GM19193 (cell line): ENCODE results near the gene RCN2.

Source experiments
- POLR2A ChIP-seq: IDR thresholded peaks from 4 replicates; pipeline ENCODE4 v1.6.1; 2011; ENCODE audit not compliant: insufficient read depth, insufficient read length; ENCODE audit errors: extremely low read depth

Gene RCN2

DNA sequence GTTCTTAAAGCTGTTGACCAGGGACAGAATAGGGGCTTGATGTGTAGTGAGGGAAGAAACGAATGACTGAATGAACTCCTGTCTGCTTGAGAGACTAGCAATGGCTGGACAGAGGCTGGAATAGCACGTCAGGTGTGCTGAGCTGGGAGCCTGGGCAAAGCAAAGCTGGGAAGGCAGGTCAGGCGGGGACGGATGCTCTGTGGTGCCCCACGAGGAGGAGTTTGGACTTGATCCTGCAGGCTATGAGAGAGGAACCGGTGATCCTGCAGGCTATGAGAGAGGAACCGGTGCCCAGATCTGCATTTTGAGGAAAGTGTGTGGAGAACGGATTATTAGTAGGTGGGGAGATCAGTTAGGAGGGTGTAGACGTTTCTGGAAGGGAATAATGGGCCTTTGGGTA, 32.0 kb downstream of the RCN2 start:
- no peak for TF ChIP-seq POLR2A

DNA sequence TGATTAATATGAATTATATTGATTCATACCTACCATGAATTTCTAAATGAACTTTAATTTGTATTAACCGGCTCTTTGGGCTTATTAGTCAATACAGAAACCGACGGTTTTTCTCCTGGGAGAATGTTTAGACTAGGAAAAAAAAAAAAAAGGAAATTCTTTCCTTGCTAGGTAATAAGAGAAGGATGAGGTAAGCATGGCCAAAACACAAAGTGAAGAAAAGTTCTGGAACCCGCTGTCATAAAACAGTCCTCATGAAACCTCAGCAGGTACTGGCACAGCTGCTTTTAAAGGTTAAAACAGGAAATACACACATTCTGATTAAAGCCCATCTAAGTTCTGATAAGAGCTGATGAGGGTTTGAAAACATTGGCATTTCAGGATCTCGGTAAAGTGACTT, 32.6 kb downstream of the RCN2 start:
- TF ChIP-seq POLR2A: no peak

DNA sequence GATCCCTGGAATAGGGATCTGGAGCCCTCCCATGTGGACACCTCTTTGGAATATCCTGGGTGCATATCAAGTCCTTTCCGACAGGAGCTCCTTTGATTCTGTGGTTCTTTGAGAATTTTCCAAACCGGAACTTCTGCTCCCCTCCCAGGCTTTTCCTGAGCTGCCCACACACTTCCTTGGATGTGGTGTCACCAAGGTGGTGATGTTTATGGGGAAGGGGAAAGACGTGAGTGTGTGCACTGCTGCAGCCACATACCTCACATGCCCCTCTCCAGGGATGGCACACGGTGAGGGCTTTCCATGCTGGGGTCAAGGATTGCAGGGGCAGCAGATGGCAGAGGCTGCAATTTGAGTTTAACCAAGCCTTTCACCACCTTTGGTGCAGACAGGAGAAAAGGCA, 35.5 kb downstream of the RCN2 start:
- no peak for TF ChIP-seq POLR2A

DNA sequence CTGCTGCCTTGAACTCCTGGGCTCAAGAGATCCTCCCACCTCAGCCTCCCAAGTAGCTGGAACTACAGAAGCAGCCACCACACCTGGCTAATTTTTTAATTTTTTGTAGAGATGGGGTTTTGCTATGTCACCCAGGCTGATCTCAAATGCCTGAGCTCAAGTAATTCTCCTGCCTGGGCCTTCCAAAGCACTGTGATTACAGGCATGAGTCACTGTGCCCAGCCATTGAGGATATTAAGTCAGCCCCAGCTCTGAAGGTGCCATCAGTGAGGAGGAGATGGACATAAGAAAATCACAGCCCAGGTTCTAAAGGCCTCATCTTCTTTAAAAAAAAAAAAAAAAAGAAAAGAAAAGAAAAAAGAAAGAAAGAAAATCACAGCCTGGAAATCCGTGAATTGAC, 36.8 kb downstream of the RCN2 start:
- no peak for TF ChIP-seq POLR2A

DNA sequence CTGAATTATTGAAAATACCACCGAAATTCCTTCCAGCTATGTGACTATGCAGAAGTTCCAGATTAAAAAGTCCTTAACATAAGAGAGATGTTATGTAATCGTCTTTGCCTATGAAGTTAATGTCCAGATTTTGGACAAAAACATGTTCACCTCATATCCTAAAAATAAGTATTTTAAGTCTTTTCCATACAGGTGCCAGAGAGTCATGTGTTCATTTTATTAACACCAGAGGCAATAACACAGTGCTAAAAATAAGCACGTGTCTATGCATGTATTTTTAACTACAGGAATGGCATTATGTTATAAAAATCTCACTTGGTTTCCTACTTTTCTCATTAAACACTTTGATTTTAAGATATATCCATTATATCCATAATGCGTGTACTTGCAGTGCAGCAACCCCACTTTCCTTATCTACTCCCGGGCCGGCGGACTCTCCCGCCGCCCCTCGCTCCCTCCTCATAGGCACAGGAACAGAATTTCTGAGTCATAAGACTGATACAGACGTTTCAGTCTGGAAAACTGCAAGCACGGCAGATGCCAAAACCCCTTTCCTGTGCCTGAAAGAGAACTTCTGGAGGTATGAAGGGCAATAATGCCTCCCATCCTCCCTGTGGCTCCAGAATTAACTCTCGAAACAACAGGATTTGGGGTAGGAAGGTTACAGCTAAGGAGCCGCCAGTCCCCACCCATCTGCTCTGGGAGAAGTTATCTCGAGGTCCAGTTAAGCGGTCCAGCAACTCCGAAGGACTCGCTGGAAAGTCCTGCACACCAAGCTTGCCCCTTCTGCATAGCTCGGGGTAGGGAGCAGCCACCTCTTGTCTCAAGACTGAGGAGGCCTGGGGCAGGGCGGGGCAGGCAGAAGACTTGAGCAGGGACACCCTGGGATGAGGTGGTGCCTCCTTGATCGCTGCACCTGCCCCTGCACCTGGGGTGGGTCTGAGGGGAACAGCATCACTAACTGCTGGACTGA, 41.1 kb downstream of the RCN2 start:
- no peak for TF ChIP-seq POLR2A

DNA sequence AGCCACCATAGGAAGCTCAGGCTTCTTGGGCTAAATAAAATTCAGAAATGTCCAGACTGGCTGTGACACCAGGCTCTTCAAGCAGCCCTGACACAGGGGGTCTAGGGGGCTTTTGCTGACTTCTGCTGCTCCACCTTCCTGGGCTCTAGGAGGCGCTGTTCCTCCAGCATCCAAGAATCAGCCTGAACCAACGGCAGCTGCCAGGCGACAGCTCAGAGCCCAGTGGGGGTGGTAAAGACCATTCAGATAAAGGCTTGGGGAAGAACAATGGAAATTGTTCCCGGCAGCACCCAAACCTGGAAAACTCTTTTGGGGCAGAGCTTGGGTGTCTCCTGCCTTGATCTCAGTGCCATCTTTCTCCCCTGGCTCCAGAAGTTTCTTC, 41.8 kb downstream of the RCN2 start:
- no peak for TF ChIP-seq POLR2A

DNA sequence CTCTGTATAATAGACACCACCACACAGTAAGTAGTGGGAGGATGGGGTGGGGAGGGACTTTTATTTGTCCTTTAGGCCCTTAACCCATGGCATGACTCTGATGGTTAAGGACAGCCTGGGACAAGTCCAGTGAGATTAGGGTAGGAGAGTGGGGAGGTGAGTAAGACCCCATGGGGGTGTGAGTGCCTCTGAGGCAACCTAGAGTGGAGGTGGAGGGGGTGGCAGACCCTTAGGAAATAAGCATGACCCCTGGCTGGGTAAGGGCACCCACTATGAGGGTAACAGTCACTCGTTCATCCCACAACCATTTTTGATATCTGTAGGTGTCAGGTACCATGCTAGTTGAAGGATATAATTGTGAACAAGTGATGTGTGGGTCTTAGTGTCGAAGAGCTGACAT, 42.4 kb downstream of the RCN2 start:
- TF ChIP-seq POLR2A: no peak

DNA sequence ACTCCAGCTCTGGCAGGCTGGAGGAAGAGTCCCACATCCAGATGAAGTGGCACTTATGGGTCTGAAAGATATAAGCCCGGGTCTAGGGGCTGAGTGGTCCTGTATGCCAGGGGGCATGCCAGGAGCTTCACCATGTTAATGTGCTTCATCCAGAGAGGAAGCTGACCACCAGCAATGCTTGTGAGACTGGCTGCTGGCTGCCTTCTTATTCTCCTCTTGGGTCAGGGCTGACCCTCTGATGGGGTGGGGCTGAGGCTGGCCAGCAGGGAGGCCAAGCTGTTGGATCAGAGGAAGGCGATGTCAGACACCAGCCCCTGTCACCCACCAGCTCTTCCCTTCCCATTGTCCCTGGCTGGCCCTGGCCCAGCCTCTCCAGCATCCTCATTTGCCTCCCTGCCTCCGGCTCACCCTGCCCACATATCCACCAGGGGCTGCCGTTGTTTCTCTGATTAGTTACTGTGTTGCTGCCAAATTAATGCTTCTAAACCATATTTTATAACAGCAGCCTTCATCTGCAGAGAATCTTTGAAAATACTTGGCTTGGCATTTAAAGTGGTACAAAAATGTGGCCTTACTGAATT, 43.0 kb downstream of the RCN2 start:
- TF ChIP-seq POLR2A: no peak

DNA sequence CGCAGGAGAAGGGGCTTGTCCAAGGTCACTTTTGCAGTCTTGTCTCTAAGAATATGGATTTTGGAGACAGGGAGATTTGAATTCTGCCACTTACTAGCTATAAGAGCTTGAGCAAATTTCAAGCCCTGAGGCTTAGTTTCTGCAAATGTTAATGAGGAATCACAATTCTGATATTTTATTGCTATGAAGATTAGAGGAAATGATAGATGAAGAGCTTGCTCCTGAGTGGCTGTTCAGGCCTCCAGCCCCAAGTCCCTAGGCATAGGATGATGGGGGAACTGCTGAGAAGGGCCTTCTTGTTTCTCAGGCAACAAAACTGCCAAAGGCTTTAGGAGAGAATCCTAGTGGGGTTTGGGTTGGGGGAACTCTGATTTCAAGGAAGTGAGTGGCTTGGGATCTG, 44.6 kb downstream of the RCN2 start:
- no peak for TF ChIP-seq POLR2A

DNA sequence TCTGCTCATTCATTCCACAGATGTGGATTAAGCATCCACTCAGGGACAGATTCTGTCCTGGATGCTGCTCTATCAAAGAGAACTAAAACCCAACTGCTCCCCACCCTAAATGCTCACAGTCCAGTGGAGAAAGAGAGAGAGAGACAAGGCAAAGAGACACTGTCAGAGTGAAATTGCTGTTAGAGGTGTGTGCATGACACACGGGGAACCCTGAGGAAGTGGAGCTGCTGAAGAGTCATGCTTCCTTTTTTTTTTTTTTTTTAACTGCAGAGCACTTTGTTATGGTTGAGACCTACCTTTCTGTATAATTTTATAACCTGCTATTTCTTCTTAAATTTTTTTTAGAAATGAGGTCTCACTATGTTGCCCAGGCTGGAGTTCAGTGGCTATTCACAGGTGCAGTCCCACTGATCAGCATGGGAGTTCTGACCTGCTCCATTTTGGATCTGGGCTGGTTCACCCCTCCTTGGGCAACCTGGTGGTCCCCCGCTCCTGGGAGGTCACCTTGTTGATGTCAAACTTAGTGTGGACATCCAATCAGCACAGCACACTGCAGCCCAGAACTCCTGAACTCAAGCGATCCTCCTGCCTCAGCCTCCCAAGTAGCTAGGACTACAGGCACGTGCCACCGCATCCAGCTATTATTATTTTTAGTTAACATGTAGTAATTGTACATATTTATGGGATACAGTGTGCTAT, 45.2 kb downstream of the RCN2 start:
- TF ChIP-seq POLR2A: no peak

DNA sequence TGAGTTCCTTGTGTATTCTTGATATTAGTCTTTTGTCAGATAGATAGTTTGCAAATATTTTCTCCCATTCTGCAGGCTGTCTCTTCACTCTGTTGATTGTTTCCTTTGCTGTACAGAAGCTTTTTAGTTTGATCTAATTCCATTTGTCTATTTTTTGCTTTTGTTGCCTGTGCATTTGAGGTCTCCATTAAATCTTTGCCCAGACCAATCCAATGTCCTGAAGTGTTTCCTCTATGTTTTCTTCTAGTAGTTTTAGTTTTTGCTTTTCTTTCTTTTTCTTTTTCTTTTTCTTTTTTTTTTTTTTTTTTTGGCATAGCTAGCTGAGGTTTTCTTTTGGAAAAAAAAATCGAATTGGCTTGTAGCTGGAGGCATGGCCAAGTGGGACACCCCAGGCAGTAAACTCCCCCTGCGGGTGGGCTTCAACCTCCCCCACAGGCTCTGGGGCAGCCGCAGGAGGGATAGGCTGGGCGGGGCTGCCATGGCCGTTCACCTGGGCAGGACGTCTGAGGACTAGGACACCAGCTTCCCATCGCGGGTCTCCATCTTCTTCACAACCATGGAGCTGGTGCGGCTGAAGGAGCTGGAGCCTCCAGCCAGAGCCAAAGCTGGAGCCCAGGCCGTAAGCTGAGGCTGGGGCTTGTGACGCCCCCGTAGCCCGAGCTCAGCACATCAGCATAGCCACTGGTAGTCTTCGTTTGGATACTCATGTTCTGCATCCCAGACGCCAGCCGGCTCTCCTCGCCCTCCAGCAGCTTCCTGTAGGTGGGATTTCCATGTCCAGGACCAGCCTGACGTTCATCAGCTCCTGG, 47.2 kb downstream of the RCN2 start:
- TF ChIP-seq POLR2A: no peak

DNA sequence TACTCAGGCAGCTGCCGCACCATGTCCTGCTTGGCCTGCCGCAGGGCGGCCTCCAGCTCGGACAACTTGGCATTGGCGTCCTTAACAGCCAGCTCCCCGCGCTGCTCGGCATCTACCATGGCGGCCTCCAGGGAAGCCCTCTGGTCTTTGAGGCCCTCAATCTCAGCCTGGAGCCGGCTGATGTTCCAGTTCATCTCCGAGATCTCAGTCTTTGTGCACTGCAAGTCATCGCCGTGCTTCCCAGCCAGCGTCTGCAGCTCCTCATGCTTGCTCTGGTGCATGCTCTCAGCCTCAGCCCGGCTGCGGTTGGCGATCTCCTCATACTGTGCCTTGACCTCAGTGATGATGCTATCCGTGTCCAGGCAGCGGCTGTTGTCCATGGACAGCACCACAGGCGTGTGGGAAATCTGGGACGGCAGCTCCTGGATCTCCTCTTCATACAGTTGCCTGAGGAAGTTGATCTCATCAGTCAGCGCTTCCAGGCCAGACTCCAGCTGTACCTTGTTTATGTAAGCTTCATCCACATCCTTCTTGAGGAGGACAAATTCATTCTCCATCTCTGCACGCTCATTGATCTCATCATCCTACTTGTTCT, 47.9 kb downstream of the RCN2 start:
- TF ChIP-seq POLR2A: no peak

DNA sequence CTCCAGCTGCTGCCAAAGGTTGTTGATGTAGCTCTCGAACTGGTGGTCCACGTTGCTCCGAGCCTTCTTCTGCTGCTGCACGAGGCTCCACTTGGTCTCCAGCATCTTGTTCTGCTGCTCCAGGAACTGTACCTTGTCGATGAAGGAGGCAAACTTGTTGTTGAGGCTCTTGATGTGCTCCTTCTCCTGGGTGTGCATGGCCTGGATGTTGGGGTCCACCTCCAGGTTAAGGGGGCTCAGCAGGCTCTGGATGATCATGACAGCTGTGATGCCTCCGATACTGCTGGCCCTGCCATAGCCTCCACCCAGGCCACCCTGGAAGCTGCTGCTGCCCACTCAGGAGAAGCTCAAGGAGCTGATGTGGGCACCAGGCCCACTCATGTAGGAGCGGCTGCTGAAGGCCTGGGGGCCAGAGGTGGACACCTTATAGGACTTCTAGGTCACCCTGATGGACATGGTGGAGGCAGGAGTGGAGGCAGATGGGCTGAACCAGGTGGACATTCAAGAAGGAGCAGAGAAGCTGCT, 48.5 kb downstream of the RCN2 start:
- no peak for TF ChIP-seq POLR2A

DNA sequence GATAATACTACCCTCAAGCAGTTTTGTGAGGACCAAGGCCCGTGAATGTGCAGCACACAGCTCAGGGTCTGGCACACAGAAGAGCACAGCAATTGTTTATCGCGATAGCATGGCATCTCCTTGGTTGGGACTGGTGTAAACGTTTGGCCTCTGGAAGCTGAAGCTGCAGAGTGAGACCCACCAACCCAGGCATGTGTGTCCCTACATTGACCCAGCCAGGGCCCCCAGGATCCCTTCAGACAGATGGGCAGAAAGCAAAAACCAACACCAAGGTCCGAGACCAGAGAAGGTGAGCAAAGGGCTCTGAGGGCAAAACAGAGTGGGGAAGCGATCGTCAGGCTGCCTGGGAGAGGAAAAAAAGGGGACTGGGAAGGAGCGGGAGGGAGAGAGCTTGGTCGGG, 50.8 kb downstream of the RCN2 start:
- no peak for TF ChIP-seq POLR2A
